GM19324 (cell line): ENCODE measurements around the gene MRPL36.

Experiments used
- ATAC-seq: cut with Tn5 transposase; IDR thresholded peaks from one replicate; pipeline ENCODE4 v1.9.1; 2021; ENCODE audit warnings: mild to moderate bottlenecking, moderate library complexity; ENCODE audit not compliant: unreplicated experiment, low FRiP score

The MRPL36 gene

GRCh38 chr5:1756481-1756880 lies 43.2 kb downstream of the MRPL36 start:
- no peak for ATAC-seq

- ATAC-seq: no peak
These were observed 44.2 kb downstream of the MRPL36 start for GRCh38 chr5:1755321-1755949.

DNA sequence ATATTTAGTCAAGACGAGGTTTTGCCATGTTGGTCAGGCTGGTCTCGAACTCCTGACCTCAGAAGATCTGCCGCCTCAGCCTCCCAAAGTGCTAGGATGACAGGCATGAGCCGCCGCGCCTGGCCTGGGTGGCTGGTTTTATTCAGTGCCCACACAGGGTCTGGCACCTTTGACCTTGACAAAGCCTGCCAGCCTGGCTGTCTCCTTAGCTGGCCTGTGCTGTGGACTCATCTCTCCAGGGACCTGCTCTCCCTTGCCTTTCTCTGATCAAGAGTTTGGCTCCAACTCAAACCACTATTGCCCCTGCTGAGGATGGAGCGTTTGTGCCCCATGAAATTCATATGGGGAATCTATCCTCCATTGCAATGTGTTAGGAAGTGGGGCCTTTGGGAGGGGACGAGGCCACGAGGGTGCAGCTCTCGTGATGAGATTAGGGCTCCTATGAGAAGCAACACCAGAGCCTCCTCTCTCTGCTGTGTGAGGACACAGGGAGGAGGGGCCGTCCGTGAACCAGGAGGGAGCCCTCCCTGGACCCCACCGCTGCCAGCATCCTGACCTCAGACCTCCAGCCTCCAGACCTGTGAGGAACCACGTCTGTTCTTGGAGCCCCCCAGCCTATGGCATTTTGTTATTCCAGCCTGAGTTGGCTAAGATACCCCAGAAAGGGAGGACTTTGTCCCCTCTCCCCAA lies 45.0 kb downstream of the MRPL36 start:
- no peak for ATAC-seq

GRCh38 chr5:1753490-1753889 lies 46.1 kb downstream of the MRPL36 start:
- no peak for ATAC-seq

DNA sequence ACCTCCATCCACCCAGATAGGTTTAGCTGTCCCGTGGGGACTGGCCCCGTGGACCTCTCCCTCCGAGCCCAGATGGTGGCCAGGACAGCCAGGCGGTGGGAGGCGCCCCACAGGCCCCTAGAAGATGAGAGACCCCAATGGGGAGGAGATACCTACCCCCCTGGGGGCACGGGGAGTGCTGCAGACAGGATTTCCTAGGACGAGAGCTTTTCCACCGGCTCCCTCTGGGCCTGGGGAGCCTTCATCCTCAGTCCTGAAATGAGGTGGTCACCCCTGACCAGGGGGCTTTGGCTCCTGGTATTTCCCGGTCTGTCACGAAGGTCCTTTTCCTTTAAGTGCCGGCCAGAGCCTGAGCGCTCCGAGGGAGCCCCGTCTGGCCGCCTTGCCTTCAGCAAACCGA lies 46.8 kb downstream of the MRPL36 start:
- no peak for ATAC-seq

GRCh38 chr5:1751864-1752822 lies 47.5 kb downstream of the MRPL36 start:
- no peak for ATAC-seq

- no peak for ATAC-seq
These were observed 48.4 kb downstream of the MRPL36 start for GRCh38 chr5:1751026-1751863.

DNA sequence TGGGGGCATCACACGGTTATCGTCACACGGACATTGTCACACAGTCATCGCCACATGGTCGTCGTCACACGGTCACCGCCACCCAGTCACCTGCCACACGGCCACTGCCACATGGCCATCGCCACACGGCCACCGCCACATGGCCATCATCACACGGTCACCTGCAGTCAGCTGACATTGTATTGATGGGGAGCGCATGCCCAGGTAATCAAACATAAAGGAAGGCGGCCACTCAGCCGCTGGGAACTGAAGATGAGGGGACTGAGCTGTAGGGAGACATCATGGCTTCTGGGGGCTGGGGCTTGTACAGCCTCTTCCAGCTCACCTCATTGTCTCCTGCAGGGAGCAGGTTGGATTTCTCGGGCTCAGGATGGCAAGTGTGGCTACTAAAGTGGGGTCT lies 49.2 kb downstream of the MRPL36 start:
- no peak for ATAC-seq

DNA sequence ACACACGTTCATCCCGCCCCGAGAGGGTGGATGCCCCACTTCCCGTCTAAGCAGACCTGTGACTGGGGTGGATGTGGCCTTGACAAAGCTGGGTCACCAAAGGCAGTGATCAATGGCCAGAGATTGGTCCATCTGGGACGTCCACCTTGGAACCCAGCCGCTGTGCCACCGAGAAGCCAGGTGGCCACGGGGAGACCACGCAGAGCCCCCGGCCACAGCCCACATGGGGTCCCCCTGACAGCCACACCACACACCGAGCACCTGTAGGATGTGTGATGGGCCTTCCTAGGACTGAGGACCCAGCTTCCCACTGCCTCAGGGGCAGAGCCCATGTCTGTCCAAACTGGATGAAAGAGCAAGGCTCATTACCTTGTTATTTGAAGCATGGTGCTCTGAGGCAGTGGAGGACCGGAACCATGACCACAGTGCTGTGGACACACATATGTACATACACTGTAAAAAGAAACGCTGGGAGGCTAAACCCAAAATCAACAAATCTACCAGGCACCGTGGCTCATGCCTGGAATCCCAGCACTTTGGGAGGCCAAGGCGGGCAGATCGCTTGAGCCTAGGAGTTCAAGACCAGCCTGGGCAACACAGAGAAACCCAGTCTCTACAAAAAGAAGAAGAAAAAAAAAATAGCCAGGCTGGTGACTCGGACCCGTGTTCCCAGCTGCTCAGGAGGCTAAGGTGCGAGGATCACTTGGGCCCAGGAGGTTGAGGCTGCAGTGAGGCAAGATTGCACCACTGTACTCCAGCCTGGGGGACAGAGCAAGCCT lies 50.1 kb downstream of the MRPL36 start:
- ATAC-seq: no peak

GRCh38 chr5:1748845-1749244 lies 50.8 kb downstream of the MRPL36 start:
- no peak for ATAC-seq
